ENCODE results near the gene C10orf105. TPM values are rescaled to one million over a fixed set of nuclear protein-coding genes. Genes with fewer than 3 reads are reported as not detected.

C10orf105 gene
- total and polyA plus RNA-seq, 2 of the 13 experiments (the other 11 are each of a cell fraction or from before 2014, with no cell fraction given) = not detected

GRCh38 chr10:71755179-71755879, 35.8 kb upstream of the C10orf105 start:
- ATAC-seq = no peak
- in situ Hi-C loops (cut with HindIII; ENCODE audit: extremely low pct_ligation_motif_present, low pct_unique_long_range_greater_than_20kb) (no loop called here), intact Hi-C loops (cut with micrococcal nuclease; ENCODE audit: unreplicated experiment) (no loop called here)
- no peak for FAIRE-seq
- ChIA-PET CTCF (ENCODE audit: low intra/inter-chr PET ratio, low total read pairs) (no interaction called here), POLR2A (no interaction called here)
- no TSS peak for BruUV-seq (replicated peaks)
- Histone ChIP-seq H3K9me3 (ENCODE audit: low read length) (no peaks in the 10 kb centered on the region), H3K27ac (ENCODE audit: extremely low read length, insufficient read depth, low read length) (no peak overlapping the region), H2AFZ (ENCODE audit: low read length) (no peak overlapping the region), H3K79me2 (ENCODE audit: insufficient read depth, low read length) (no peaks in the 10 kb centered on the region), H3K9ac (ENCODE audit: insufficient read depth, low read depth, low read length) (no peak overlapping the region), H3K4me2 (ENCODE audit: low read depth, low read length) (no peak overlapping the region), H3K27me3 (ENCODE audit: control insufficient read depth in 1 of 2, insufficient read depth in 2 of 2, low read length in 2 of 2) (peaks cover 3 to 33% of the 10 kb centered on the region in 2 experiments; a peak in 3 of 5 replicates), H4K20me1 (ENCODE audit: insufficient read depth, low read length) (no peaks in the 10 kb centered on the region), H3K36me3 (replicated peaks in 1 of 2; ENCODE audit: control insufficient read depth in 1 of 2, insufficient read depth in 2 of 2, low read length in 2 of 2) (no peaks in the 10 kb centered on the region), H3K4me3 (replicated peaks in 1 of 3; ENCODE audit: insufficient read depth in 1 of 3, low read depth in 2 of 3, low read length in 3 of 3) (no peak overlapping the region), H3K4me1 (ENCODE audit: insufficient read depth, low read length) (peaks cover 64% of the 10 kb centered on the region)
- 26% methylated on average over 8 of the region's 16 CpGs for WGBS (ENCODE audit: low lambda C conversion rate)
- TF ChIP-seq BATF2 (CRISPR knock-in tag; IDR thresholded peaks at IDR 0.05) = no peak
- peak; percentile 23; the same call in 1 of the 2 replicates for TF ChIP-seq THAP9 (CRISPR knock-in tag; IDR thresholded peaks at IDR 0.05; ENCODE audit: borderline replicate concordance)
- DNase-seq (ENCODE audit: low spot score) = no peak

GRCh38 chr10:71754562-71754961, 35.0 kb upstream of the C10orf105 start:
- FAIRE-seq (no peak), DNase-seq (ENCODE audit: low spot score) (no peak), ATAC-seq (no peak)
- H3K79me2 ChIP-seq (ENCODE audit: insufficient read depth, low read length) = no peaks in the 10 kb centered on the region
- no peaks in the 10 kb centered on the region for H3K9me3 ChIP-seq (ENCODE audit: low read length)
- H3K4me2 ChIP-seq (ENCODE audit: low read depth, low read length) = no peak overlapping the region
- intact Hi-C loops (cut with micrococcal nuclease; ENCODE audit: unreplicated experiment) = no loop called here
- ChIA-PET POLR2A (no interaction called here), CTCF (ENCODE audit: low intra/inter-chr PET ratio, low total read pairs) (no interaction called here)
- BruUV-seq (replicated peaks) = no TSS peak
- H3K9ac ChIP-seq (ENCODE audit: insufficient read depth, low read depth, low read length) = no peak overlapping the region
- peaks cover 64% of the 10 kb centered on the region for H3K4me1 ChIP-seq (ENCODE audit: insufficient read depth, low read length)
- H2AFZ ChIP-seq (ENCODE audit: low read length) = no peak overlapping the region
- WGBS (ENCODE audit: low lambda C conversion rate) = 56% methylated on average over 3 of the region's 3 CpGs
- H3K27ac ChIP-seq (ENCODE audit: extremely low read length, insufficient read depth, low read length) = no peak overlapping the region
- no peaks in the 10 kb centered on the region for H3K36me3 ChIP-seq (replicated peaks in 1 of 2; ENCODE audit: control insufficient read depth in 1 of 2, insufficient read depth in 2 of 2, low read length in 2 of 2)
- no peak overlapping the region for H3K4me3 ChIP-seq (replicated peaks in 1 of 3; ENCODE audit: insufficient read depth in 1 of 3, low read depth in 2 of 3, low read length in 3 of 3)
- H4K20me1 ChIP-seq (ENCODE audit: insufficient read depth, low read length) = no peaks in the 10 kb centered on the region
- peaks cover 3 to 33% of the 10 kb centered on the region in 2 experiments; a peak in 3 of 5 replicates for H3K27me3 ChIP-seq (ENCODE audit: control insufficient read depth in 1 of 2, insufficient read depth in 2 of 2, low read length in 2 of 2)
- in situ Hi-C loops (cut with HindIII; ENCODE audit: extremely low pct_ligation_motif_present, low pct_unique_long_range_greater_than_20kb) = no loop called here
- no peak for TF ChIP-seq TEAD3 (CRISPR knock-in tag; optimal IDR thresholded peaks at IDR 0.05; ENCODE audit: borderline replicate concordance)
- TF ChIP-seq SOX13 (IDR thresholded peaks at IDR 0.05) = no peak
- TF ChIP-seq SOX13 (CRISPR knock-in tag; conservative IDR thresholded peaks at IDR 0.05 in 1 of 2, IDR thresholded peaks at IDR 0.05 in 1 of 2) = no peak
- TF ChIP-seq SNAPC2 (CRISPR knock-in tag; IDR thresholded peaks at IDR 0.05) = no peak
- no peak for TF ChIP-seq ZBTB3 (CRISPR knock-in tag; IDR thresholded peaks at IDR 0.05; ENCODE audit: borderline replicate concordance, low read depth)
- peak; percentile 69 for TF ChIP-seq CEBPB (IDR thresholded peaks at IDR 0.05; ENCODE audit: borderline replicate concordance, low read depth, low read length)
- TF ChIP-seq ZNF138 (CRISPR knock-in tag; IDR thresholded peaks at IDR 0.05; ENCODE audit: low read depth) = no peak
- TF ChIP-seq TEF (CRISPR knock-in tag; IDR thresholded peaks at IDR 0.05) = peak; percentile 79; the same call in 1 of the 2 replicates
- TF ChIP-seq GATAD2A (CRISPR knock-in tag; IDR thresholded peaks at IDR 0.05) = no peak
- peak; percentile 68 for TF ChIP-seq ZNF629 (CRISPR knock-in tag; conservative IDR thresholded peaks at IDR 0.05)
- no peak for TF ChIP-seq KDM6A (CRISPR knock-in tag; IDR thresholded peaks at IDR 0.05; ENCODE audit: low read depth)
- TF ChIP-seq BCL6 (CRISPR knock-in tag; IDR thresholded peaks at IDR 0.05) = 0 out of 2 replicates have a peak, but pooled peaks have one; percentile 15
- peak; percentile 44; the same call in 1 of the 2 replicates for TF ChIP-seq CEBPG (CRISPR knock-in tag; IDR thresholded peaks at IDR 0.05)
